Measurements from ENCODE around the gene C1QTNF1.

GRCh38 chr17:79045001-79045729 lies 21.2 kb downstream of the C1QTNF1 start:
- TF ChIP-seq CTCF (optimal IDR thresholded peaks at IDR 0.05 in 1 of 3, IDR thresholded peaks at IDR 0.05 in 1 of 3, conservative IDR thresholded peaks at IDR 0.05 in 1 of 3; ENCODE audit: extremely low read depth in 1 of 3, insufficient read depth in 2 of 3, low read length in 3 of 3): peak in 1 of 3 experiments; percentile 24
- TF ChIP-seq EZH2 (IDR thresholded peaks at IDR 0.05; ENCODE audit: low read length): no peak
